ENCODE measurements around the gene DGCR2. TPM values are rescaled to one million over a fixed set of nuclear protein-coding genes. Genes with fewer than 3 reads are reported as not detected.

The DGCR2 gene
- total RNA-seq, 2 donors from 2014 or later = 29.6 to 34.6 TPM

- H3K4me3 Mint-ChIP-seq = no peak overlapping the region
- H3K36me3 Mint-ChIP-seq = no peaks in the 10 kb centered on the region
- no peaks in the 10 kb centered on the region for H3K9me3 Mint-ChIP-seq
- H3K27me3 Mint-ChIP-seq = no peaks in the 10 kb centered on the region
- H3K4me1 Mint-ChIP-seq (ENCODE audit: low read depth in 2 of 2) = peaks cover 7% of the 10 kb centered on the region in 2 donors
- DNase-seq (ENCODE audit: low spot score) = no peak
- no peak for ATAC-seq
- no peak overlapping the region for H3K27ac Mint-ChIP-seq
Observed at GRCh38 chr22:19127329-19128008, 5.3 kb upstream of the DGCR2 start.

- ATAC-seq (no peak), DNase-seq (ENCODE audit: low spot score) (no peak)
- H3K36me3 Mint-ChIP-seq = no peaks in the 10 kb centered on the region
- no peak overlapping the region for H3K4me3 Mint-ChIP-seq
- no peaks in the 10 kb centered on the region for H3K9me3 Mint-ChIP-seq
- H3K27ac Mint-ChIP-seq = no peak overlapping the region
- H3K4me1 Mint-ChIP-seq (ENCODE audit: low read depth in 2 of 2) = peaks cover 7 to 8% of the 10 kb centered on the region in 2 donors
- H3K27me3 Mint-ChIP-seq = no peaks in the 10 kb centered on the region
Observed at GRCh38 chr22:19126309-19127273, 4.4 kb upstream of the DGCR2 start.

DNA sequence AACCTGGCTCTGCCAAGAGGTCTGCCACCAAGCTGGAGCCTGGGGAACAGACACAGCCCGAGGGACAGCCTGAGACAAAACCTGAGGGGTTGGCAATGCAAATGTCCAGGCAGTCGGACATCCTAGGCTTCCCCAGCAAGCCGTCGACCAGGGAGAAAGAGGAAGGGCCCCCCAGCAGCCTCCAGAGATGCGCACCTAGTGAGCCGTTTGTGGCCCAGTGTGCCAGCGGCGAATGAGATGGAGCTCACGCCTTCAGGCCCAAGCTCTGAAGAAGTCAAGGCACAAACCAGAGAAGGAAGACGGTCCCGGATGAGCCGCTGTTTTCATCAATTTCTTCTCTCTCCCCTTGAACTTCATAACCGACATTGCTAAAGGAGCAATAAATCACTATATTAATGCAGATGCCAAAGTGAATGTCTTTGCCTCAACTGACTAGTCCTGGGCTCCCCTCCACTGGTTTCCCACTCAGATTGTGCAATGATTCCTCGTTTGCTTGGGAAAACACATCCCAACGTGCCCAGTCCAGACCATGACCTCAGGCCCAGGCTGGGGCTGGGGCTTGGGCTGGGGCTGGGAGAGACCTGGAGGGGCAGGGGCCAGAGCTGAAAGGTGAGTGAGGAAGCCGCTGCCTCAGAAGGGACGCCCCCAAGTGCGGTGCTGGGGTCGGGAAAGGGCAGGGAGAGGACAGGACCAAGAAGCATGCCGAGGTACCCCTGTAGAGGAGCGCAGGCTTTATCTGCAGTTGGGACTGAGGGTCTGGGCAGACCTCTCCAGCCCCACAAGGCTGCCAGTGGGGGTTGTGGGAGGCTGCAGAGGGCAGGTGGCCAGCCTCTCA, 3.5 kb upstream of the DGCR2 start:
- H3K4me3 Mint-ChIP-seq = no peak overlapping the region
- DNase-seq (ENCODE audit: low spot score) (no peak), ATAC-seq (no peak)
- no peaks in the 10 kb centered on the region for H3K36me3 Mint-ChIP-seq
- H3K27ac Mint-ChIP-seq = no peak overlapping the region
- peaks cover 12 to 15% of the 10 kb centered on the region in 2 donors for H3K4me1 Mint-ChIP-seq (ENCODE audit: low read depth in 2 of 2)
- H3K9me3 Mint-ChIP-seq = no peaks in the 10 kb centered on the region
- H3K27me3 Mint-ChIP-seq = no peaks in the 10 kb centered on the region

DNA sequence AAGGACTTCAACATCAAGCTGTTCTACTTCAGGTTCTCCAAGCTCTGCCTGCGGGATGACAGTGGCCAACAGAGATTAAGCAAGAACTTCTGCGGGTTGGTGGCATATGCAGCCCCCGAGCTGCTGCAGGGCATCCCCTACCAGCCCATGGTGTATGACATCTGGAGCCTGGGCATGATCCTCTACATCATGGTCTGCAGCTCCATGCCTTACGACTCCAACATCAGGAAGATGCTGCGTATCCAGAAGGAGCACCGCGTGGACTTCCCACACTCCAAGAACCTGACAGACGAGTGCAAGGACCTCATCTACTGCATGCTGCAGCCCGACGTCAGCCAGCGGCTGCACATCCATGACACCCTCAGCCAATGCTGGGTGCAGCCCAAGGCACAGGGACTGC, 2.8 kb upstream of the DGCR2 start:
- H3K27ac Mint-ChIP-seq = no peak overlapping the region
- H3K4me1 Mint-ChIP-seq (ENCODE audit: low read depth in 2 of 2) = peaks cover 19 to 22% of the 10 kb centered on the region in 2 donors
- H3K4me3 Mint-ChIP-seq = no peak overlapping the region
- H3K9me3 Mint-ChIP-seq = no peaks in the 10 kb centered on the region
- H3K27me3 Mint-ChIP-seq = no peaks in the 10 kb centered on the region
- ATAC-seq (no peak), DNase-seq (ENCODE audit: low spot score) (no peak)
- H3K36me3 Mint-ChIP-seq = no peaks in the 10 kb centered on the region

- no peak for DNase-seq (ENCODE audit: low spot score)
- ATAC-seq = no peak
- Mint-ChIP-seq H3K27ac (no peak overlapping the region), H3K27me3 (no peaks in the 10 kb centered on the region), H3K4me1 (ENCODE audit: low read depth in 2 of 2) (peaks cover 24% of the 10 kb centered on the region in 2 donors), H3K36me3 (no peaks in the 10 kb centered on the region), H3K4me3 (no peak overlapping the region), H3K9me3 (no peaks in the 10 kb centered on the region)
Observed at GRCh38 chr22:19124377-19124776, 2.2 kb upstream of the DGCR2 start.

- Mint-ChIP-seq H3K9me3 (no peaks in the 10 kb centered on the region), H3K4me1 (ENCODE audit: low read depth in 2 of 2) (peaks cover 24 to 26% of the 10 kb centered on the region in 2 donors), H3K4me3 (no peak overlapping the region), H3K27ac (no peak overlapping the region), H3K36me3 (no peaks in the 10 kb centered on the region), H3K27me3 (no peaks in the 10 kb centered on the region)
- ATAC-seq (no peak), DNase-seq (ENCODE audit: low spot score) (no peak)
Observed at GRCh38 chr22:19123936-19124335, 1.7 kb upstream of the DGCR2 start.

GRCh38 chr22:19122752-19123492, 710 bp upstream of the DGCR2 start:
- ATAC-seq = no peak
- no peaks in the 10 kb centered on the region for H3K27me3 Mint-ChIP-seq
- peaks cover 25 to 30% of the 10 kb centered on the region in 2 donors for H3K4me1 Mint-ChIP-seq (ENCODE audit: low read depth in 2 of 2)
- H3K36me3 Mint-ChIP-seq = no peaks in the 10 kb centered on the region
- peak overlapping the region; percentile 71 for H3K4me3 Mint-ChIP-seq
- no peak for DNase-seq (ENCODE audit: low spot score)
- no peak overlapping the region for H3K27ac Mint-ChIP-seq
- H3K9me3 Mint-ChIP-seq = no peaks in the 10 kb centered on the region

DNA sequence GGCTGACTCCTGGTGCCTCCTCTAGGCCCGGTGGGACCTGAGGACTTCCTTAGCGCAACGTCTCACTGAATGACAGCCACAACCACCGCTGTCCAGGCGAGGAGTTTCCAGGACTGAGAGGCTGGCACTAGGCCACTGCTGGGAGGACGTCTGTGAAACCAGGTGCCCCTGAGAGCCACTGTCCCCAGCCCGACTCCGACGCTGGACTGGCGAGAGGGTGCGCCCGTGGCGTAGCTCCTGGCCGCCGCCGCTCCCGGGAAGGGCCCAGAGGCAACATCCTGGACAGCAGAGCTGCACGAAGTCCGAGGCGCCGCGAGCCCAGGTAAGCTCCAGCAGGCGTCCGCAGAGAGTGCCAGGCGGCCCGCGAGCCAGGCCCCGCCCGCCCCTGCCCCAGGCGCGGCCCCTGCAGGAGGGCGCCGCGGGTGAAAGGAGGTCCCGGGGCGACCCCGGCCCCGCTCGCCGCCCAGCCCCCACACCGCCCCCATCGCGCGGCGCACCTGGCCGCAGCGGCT, 525 bp downstream of the DGCR2 start:
- peak; percentile 26 to 39 for ATAC-seq
- H3K27ac Mint-ChIP-seq = peak overlapping the region; percentile 49 to 78
- H3K36me3 Mint-ChIP-seq = no peaks in the 10 kb centered on the region
- H3K4me3 Mint-ChIP-seq = peak overlapping the region; percentile 86
- H3K27me3 Mint-ChIP-seq = no peaks in the 10 kb centered on the region
- no peaks in the 10 kb centered on the region for H3K9me3 Mint-ChIP-seq
- H3K4me1 Mint-ChIP-seq (ENCODE audit: low read depth in 2 of 2) = peaks cover 34 to 35% of the 10 kb centered on the region in 2 donors
- no peak for DNase-seq (ENCODE audit: low spot score)

DNA sequence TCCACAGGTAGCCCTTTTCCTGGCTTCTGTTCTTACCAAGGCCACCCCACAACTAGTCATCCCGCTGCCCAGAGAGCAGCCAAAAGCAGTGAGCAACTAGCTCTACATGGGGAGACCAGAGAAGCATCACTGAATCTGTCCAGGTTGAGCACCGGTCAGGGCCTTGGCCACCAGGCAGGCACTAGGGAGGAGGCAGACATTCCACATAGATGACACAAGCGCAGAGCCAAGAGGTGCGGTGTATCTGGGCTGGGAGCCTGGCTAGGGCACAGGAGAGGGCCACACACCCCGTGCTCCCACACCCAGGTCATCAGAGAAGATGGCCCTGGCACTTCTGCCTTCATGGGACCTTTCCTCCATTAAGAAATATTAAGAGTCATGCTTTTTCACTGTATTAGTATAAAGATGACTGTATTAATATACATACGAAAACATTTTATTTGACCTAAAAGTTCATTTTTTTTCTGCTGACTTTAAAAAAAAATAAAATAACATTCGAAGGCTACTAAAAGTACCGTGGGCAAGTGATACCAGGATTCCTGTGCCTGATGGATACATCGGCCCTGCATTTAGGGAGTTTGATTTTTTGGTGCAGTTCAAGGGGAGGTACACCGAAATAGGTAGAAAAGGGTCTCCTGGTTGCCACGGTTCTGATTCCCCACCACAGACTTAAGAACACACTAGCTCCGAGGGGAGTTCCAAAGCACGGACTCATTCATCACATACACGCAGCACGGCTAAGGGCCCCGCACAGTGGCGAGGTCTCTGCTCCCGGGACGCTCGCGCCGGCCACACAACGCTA, 1.2 kb downstream of the DGCR2 start:
- no peaks in the 10 kb centered on the region for H3K27me3 Mint-ChIP-seq
- H3K9me3 Mint-ChIP-seq = no peaks in the 10 kb centered on the region
- no peak for ATAC-seq
- DNase-seq (ENCODE audit: low spot score) = no peak
- peaks cover 40 to 41% of the 10 kb centered on the region in 2 donors for H3K4me1 Mint-ChIP-seq (ENCODE audit: low read depth in 2 of 2)
- peak overlapping the region; percentile 49 to 78 for H3K27ac Mint-ChIP-seq
- no peaks in the 10 kb centered on the region for H3K36me3 Mint-ChIP-seq
- peak overlapping the region; percentile 86 for H3K4me3 Mint-ChIP-seq

DNA sequence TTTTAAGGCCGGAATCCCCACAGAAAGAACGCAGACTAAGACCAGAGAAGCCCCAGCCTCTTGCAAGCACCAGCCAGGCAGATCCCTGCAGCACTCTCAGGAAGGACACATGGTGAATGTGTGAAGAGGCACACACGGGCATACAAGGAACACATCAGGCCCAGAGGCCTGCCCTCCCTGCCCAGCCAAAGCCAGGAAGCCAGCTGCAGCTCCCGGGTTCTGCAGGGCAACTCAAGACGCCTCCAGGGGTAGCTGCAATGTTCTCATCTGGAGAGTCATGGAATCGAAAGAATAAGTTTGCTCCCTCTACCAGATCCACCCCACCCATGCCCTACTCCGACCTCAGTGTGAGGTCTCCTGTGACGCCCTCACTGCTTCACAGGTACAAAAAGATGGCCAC, 2.3 kb downstream of the DGCR2 start:
- no peaks in the 10 kb centered on the region for H3K9me3 Mint-ChIP-seq
- no peaks in the 10 kb centered on the region for H3K27me3 Mint-ChIP-seq
- H3K36me3 Mint-ChIP-seq = no peaks in the 10 kb centered on the region
- ATAC-seq (no peak), DNase-seq (ENCODE audit: low spot score) (no peak)
- H3K4me1 Mint-ChIP-seq (ENCODE audit: low read depth in 2 of 2) = peaks cover 49 to 51% of the 10 kb centered on the region in 2 donors
- no peak overlapping the region for H3K27ac Mint-ChIP-seq
- peak overlapping the region; percentile 86 for H3K4me3 Mint-ChIP-seq

- H3K36me3 Mint-ChIP-seq = no peaks in the 10 kb centered on the region
- H3K9me3 Mint-ChIP-seq = no peaks in the 10 kb centered on the region
- H3K4me1 Mint-ChIP-seq (ENCODE audit: low read depth in 2 of 2) = peaks cover 54 to 56% of the 10 kb centered on the region in 2 donors
- DNase-seq (ENCODE audit: low spot score) = peak; percentile 3
- no peak for ATAC-seq
- H3K27me3 Mint-ChIP-seq = no peaks in the 10 kb centered on the region
- peak overlapping the region in 1 of 2 donors; percentile 25 for H3K27ac Mint-ChIP-seq
- H3K4me3 Mint-ChIP-seq = no peak overlapping the region
Observed at GRCh38 chr22:19118329-19118880, 3.8 kb downstream of the DGCR2 start.

- Mint-ChIP-seq H3K36me3 (no peaks in the 10 kb centered on the region), H3K4me1 (ENCODE audit: low read depth in 2 of 2) (peaks cover 46 to 48% of the 10 kb centered on the region in 2 donors), H3K27me3 (no peaks in the 10 kb centered on the region), H3K4me3 (no peak overlapping the region), H3K9me3 (no peaks in the 10 kb centered on the region), H3K27ac (peak overlapping the region in 1 of 2 donors; percentile 32)
- DNase-seq (ENCODE audit: low spot score) (no peak), ATAC-seq (no peak)
Observed at GRCh38 chr22:19117111-19117512, 5.1 kb downstream of the DGCR2 start.
